Stimulated activated CD4-positive, alpha-beta T cell treated with anti-CD3 and anti-CD28 coated beads, Interleukin-4, amount 100 ng/mL, for 24 hours (primary cell): ENCODE results near the gene PCID2.
"Not testable (repeated sequence)": the region's sequence is repeated elsewhere in the genome, so short reads cannot be mapped to it uniquely, and the experiment has no call there.

Source experiments
- DNase-seq: peaks from one replicate; pipeline ENCODE4 v3.0.0-alpha.2; 2020

Gene PCID2

GRCh38 chr13:113208421-113209335 lies at the start of gene PCID2:
Gene PCID2 (minus strand): TSS chr13:113208669. CDS start chr13:113208634, 35 bp downstream.
- peak; percentile 90 for DNase-seq

GRCh38 chr13:113257908-113258307 lies 49.4 kb upstream of the PCID2 start:
- not testable (repeated sequence) for DNase-seq

GRCh38 chr13:113252516-113253095 lies 44.1 kb upstream of the PCID2 start:
- DNase-seq = no peak

GRCh38 chr13:113245849-113246796 lies 37.7 kb upstream of the PCID2 start:
- no peak for DNase-seq

- no peak for DNase-seq
Observed at GRCh38 chr13:113243847-113244246, 35.4 kb upstream of the PCID2 start.

GRCh38 chr13:113241623-113242022 lies 33.2 kb upstream of the PCID2 start:
- DNase-seq = not testable (repeated sequence)

- no peak for DNase-seq
Observed at GRCh38 chr13:113239986-113240385, 31.5 kb upstream of the PCID2 start.

GRCh38 chr13:113239357-113239756 lies 30.9 kb upstream of the PCID2 start:
- DNase-seq = no peak

GRCh38 chr13:113238536-113238935 lies 30.1 kb upstream of the PCID2 start:
- no peak for DNase-seq

GRCh38 chr13:113233101-113233500 lies 24.6 kb upstream of the PCID2 start:
- no peak for DNase-seq

GRCh38 chr13:113232208-113233003 lies 23.9 kb upstream of the PCID2 start:
- no peak for DNase-seq

- DNase-seq = no peak
Observed at GRCh38 chr13:113231306-113232207, 23.1 kb upstream of the PCID2 start.

GRCh38 chr13:113229791-113230190 lies 21.3 kb upstream of the PCID2 start:
- no peak for DNase-seq

- DNase-seq = no peak
Observed at GRCh38 chr13:113229161-113229560, 20.7 kb upstream of the PCID2 start.

- no peak for DNase-seq
Observed at GRCh38 chr13:113226873-113227450, 18.5 kb upstream of the PCID2 start.

GRCh38 chr13:113225515-113225914 lies 17.0 kb upstream of the PCID2 start:
- no peak for DNase-seq

- no peak for DNase-seq
Observed at GRCh38 chr13:113224486-113224885, 16.0 kb upstream of the PCID2 start.

GRCh38 chr13:113223070-113223469 lies 14.6 kb upstream of the PCID2 start:
- no peak for DNase-seq

GRCh38 chr13:113220877-113221276 lies 12.4 kb upstream of the PCID2 start:
- no peak for DNase-seq

- DNase-seq = no peak
Observed at GRCh38 chr13:113220141-113220598, 11.7 kb upstream of the PCID2 start.
